ENCODE results near the gene TMEM272.
A peak's percentile ranks its signal among the peaks of the same experiment; 100 is the strongest.

TMEM272 gene

GRCh38 chr13:51786425-51787265, 58.3 kb downstream of the TMEM272 start:
- TF ChIP-seq, protein P1, sequence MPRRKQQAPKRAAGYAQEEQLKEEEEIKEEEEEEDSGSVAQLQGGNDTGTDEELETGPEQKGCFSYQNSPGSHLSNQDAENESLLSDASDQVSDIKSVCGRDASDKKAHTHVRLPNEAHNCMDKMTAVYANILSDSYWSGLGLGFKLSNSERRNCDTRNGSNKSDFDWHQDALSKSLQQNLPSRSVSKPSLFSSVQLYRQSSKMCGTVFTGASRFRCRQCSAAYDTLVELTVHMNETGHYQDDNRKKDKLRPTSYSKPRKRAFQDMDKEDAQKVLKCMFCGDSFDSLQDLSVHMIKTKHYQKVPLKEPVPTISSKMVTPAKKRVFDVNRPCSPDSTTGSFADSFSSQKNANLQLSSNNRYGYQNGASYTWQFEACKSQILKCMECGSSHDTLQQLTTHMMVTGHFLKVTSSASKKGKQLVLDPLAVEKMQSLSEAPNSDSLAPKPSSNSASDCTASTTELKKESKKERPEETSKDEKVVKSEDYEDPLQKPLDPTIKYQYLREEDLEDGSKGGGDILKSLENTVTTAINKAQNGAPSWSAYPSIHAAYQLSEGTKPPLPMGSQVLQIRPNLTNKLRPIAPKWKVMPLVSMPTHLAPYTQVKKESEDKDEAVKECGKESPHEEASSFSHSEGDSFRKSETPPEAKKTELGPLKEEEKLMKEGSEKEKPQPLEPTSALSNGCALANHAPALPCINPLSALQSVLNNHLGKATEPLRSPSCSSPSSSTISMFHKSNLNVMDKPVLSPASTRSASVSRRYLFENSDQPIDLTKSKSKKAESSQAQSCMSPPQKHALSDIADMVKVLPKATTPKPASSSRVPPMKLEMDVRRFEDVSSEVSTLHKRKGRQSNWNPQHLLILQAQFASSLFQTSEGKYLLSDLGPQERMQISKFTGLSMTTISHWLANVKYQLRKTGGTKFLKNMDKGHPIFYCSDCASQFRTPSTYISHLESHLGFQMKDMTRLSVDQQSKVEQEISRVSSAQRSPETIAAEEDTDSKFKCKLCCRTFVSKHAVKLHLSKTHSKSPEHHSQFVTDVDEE (CRISPR knock-in tag; IDR thresholded peaks at IDR 0.05): no peak; the same call in 1 of the 2 replicates
- TF ChIP-seq ZNF8 (CRISPR knock-in tag; IDR thresholded peaks at IDR 0.05) (no peak), CSDC2 (CRISPR knock-in tag; IDR thresholded peaks at IDR 0.05) (no peak), ESRRG (CRISPR knock-in tag; IDR thresholded peaks at IDR 0.05) (no peak), TCF4 (CRISPR knock-in tag; IDR thresholded peaks at IDR 0.05; ENCODE audit: borderline replicate concordance) (0 out of 2 replicates have a peak, but pooled peaks have one; percentile 1), PPARA (CRISPR knock-in tag; IDR thresholded peaks at IDR 0.05; ENCODE audit: borderline replicate concordance) (no peak)
- peak; percentile 52 for ATAC-seq

DNA sequence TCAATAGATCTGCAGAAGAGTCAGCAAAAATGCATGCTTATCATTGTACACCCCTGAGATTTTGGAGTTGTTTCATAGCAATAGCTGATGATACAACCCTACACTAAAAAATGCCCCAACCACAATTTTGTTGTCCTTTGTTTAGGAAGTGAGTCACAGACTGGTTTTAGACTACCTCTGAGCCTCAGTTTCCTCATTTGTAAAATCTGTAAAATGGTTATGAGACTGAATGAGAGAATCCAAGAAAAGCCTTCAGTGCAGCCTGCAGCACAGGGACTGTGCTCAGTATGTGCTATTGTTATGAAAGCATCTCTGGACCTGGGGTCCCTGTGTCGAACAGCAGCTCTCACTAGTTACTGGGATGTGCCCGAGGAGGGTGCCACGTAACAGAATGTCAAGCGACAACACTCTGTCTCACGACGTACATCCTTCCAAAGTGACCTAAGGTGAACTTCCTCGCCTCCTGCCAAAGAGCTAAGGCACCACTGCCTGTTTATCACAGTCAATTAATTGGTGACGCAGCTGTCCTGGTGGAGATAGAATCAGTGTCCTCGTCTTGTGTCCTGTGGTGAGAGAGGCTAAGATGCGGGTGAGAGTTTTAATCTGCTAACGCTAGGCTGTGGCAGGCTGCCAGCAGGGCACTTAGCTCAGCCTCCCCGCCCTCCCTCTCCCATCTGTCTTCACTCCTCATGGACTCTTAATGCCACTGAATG, 59.1 kb downstream of the TMEM272 start:
- peak; percentile 87 for ATAC-seq
- no peak for TF ChIP-seq OSR1 (CRISPR knock-in tag; IDR thresholded peaks at IDR 0.05)
- TF ChIP-seq TOX (CRISPR knock-in tag; IDR thresholded peaks at IDR 0.05; ENCODE audit: borderline replicate concordance): peak; percentile 60; the same call in 1 of the 2 replicates
- TF ChIP-seq ZNF70 (CRISPR knock-in tag; IDR thresholded peaks at IDR 0.05): no peak
- peak; percentile 78; the same call in 1 of the 2 replicates for TF ChIP-seq PATZ1 (CRISPR knock-in tag; IDR thresholded peaks at IDR 0.05; ENCODE audit: borderline replicate concordance)
- no peak for TF ChIP-seq ZFP30 (CRISPR knock-in tag; IDR thresholded peaks at IDR 0.05)
- TF ChIP-seq ZNF8 (CRISPR knock-in tag; IDR thresholded peaks at IDR 0.05): no peak
- TF ChIP-seq ARNTL (CRISPR knock-in tag; IDR thresholded peaks at IDR 0.05; ENCODE audit: borderline replicate concordance, low read depth): no peak
- TF ChIP-seq SNAI2 (CRISPR knock-in tag; IDR thresholded peaks at IDR 0.05): peak; percentile 39; the same call in 1 of the 2 replicates
- TF ChIP-seq TCF4 (CRISPR knock-in tag; IDR thresholded peaks at IDR 0.05; ENCODE audit: borderline replicate concordance): peak; percentile 94
- TF ChIP-seq, protein P2, sequence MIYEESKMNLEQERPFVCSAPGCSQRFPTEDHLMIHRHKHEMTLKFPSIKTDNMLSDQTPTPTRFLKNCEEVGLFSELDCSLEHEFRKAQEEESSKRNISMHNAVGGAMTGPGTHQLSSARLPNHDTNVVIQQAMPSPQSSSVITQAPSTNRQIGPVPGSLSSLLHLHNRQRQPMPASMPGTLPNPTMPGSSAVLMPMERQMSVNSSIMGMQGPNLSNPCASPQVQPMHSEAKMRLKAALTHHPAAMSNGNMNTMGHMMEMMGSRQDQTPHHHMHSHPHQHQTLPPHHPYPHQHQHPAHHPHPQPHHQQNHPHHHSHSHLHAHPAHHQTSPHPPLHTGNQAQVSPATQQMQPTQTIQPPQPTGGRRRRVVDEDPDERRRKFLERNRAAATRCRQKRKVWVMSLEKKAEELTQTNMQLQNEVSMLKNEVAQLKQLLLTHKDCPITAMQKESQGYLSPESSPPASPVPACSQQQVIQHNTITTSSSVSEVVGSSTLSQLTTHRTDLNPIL (CRISPR knock-in tag; IDR thresholded peaks at IDR 0.05; ENCODE audit: low read depth): 0 out of 2 replicates have a peak, but pooled peaks have one; percentile 62
- TF ChIP-seq ZFP3 (CRISPR knock-in tag; IDR thresholded peaks at IDR 0.05): peak; percentile 80
- TF ChIP-seq RARB (CRISPR knock-in tag; IDR thresholded peaks at IDR 0.05): no peak
- TF ChIP-seq, protein P3, sequence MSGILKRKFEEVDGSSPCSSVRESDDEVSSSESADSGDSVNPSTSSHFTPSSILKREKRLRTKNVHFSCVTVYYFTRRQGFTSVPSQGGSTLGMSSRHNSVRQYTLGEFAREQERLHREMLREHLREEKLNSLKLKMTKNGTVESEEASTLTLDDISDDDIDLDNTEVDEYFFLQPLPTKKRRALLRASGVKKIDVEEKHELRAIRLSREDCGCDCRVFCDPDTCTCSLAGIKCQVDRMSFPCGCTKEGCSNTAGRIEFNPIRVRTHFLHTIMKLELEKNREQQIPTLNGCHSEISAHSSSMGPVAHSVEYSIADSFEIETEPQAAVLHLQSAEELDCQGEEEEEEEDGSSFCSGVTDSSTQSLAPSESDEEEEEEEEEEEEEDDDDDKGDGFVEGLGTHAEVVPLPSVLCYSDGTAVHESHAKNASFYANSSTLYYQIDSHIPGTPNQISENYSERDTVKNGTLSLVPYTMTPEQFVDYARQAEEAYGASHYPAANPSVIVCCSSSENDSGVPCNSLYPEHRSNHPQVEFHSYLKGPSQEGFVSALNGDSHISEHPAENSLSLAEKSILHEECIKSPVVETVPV (CRISPR knock-in tag; IDR thresholded peaks at IDR 0.05): peak; percentile 89; the same call in 1 of the 2 replicates
- TF ChIP-seq BACH2 (CRISPR knock-in tag; IDR thresholded peaks at IDR 0.05; ENCODE audit: borderline replicate concordance): no peak
- no peak for TF ChIP-seq PPARA (CRISPR knock-in tag; IDR thresholded peaks at IDR 0.05; ENCODE audit: borderline replicate concordance)
- TF ChIP-seq ISL1 (CRISPR knock-in tag; IDR thresholded peaks at IDR 0.05): peak; percentile 100
- peak; percentile 43; the same call in 1 of the 2 replicates for TF ChIP-seq ZC3H10 (CRISPR knock-in tag; IDR thresholded peaks at IDR 0.05)
- TF ChIP-seq ESRRG (CRISPR knock-in tag; IDR thresholded peaks at IDR 0.05): peak; percentile 88; the same call in 1 of the 2 replicates
- TF ChIP-seq, protein P4, sequence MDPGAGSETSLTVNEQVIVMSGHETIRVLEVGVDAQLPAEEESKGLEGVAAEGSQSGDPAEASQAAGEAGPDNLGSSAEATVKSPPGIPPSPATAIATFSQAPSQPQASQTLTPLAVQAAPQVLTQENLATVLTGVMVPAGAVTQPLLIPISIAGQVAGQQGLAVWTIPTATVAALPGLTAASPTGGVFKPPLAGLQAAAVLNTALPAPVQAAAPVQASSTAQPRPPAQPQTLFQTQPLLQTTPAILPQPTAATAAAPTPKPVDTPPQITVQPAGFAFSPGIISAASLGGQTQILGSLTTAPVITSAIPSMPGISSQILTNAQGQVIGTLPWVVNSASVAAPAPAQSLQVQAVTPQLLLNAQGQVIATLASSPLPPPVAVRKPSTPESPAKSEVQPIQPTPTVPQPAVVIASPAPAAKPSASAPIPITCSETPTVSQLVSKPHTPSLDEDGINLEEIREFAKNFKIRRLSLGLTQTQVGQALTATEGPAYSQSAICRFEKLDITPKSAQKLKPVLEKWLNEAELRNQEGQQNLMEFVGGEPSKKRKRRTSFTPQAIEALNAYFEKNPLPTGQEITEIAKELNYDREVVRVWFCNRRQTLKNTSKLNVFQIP (CRISPR knock-in tag; IDR thresholded peaks at IDR 0.05; ENCODE audit: borderline replicate concordance, low read depth): no peak
- TF ChIP-seq GLIS3 (CRISPR knock-in tag; IDR thresholded peaks at IDR 0.05): no peak; the same call in 1 of the 2 replicates
- TF ChIP-seq, protein P1 (CRISPR knock-in tag; IDR thresholded peaks at IDR 0.05): peak; percentile 96
- TF ChIP-seq ZNF565 (CRISPR knock-in tag; conservative IDR thresholded peaks at IDR 0.05; ENCODE audit: low read depth): no peak
- no peak for TF ChIP-seq CSDC2 (CRISPR knock-in tag; IDR thresholded peaks at IDR 0.05)
